Choroid plexus epithelial cell (primary cell): ENCODE results near the gene CRYZL1.

Experiments
- DNase-seq: peaks from one replicate; pipeline ENCODE4 v3.0.0-alpha.2; 2010; ENCODE audit warnings: low read depth
- H3K4me3 ChIP-seq: 2 replicates; pipeline ENCODE4 v1.5.1; 2011; ENCODE audit warnings: low read depth, mild to moderate bottlenecking, control low read depth, low read length, moderate library complexity
- TF ChIP-seq, protein P1 (sequence below): conservative IDR thresholded peaks from 2 replicates; pipeline ENCODE4 v1.5.1; 2011; ENCODE audit warnings: low read depth, mild to moderate bottlenecking, control low read depth, inconsistent platforms, low read length, moderate library complexity

The CRYZL1 gene

DNA sequence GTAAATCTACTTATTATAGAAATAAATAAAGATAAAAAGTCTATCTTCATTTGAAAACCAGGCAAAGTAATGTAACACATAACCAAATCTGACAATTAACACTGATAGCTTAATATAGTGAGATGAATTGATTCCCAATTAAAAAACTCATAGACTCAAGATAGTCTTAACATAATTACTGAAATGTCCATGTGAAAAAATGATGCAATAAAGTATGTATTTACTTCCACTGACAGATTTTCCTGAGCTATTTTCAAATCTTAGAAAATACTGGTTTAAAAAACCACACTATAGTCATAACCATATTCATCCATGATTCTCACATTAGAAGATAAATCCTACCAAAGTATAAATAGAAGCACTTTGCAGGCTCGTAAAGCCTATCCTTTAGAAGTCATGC lies 43.5 kb downstream of the CRYZL1 start:
- no peak for DNase-seq
- TF ChIP-seq, protein P1, sequence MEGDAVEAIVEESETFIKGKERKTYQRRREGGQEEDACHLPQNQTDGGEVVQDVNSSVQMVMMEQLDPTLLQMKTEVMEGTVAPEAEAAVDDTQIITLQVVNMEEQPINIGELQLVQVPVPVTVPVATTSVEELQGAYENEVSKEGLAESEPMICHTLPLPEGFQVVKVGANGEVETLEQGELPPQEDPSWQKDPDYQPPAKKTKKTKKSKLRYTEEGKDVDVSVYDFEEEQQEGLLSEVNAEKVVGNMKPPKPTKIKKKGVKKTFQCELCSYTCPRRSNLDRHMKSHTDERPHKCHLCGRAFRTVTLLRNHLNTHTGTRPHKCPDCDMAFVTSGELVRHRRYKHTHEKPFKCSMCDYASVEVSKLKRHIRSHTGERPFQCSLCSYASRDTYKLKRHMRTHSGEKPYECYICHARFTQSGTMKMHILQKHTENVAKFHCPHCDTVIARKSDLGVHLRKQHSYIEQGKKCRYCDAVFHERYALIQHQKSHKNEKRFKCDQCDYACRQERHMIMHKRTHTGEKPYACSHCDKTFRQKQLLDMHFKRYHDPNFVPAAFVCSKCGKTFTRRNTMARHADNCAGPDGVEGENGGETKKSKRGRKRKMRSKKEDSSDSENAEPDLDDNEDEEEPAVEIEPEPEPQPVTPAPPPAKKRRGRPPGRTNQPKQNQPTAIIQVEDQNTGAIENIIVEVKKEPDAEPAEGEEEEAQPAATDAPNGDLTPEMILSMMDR, result no peak

DNA sequence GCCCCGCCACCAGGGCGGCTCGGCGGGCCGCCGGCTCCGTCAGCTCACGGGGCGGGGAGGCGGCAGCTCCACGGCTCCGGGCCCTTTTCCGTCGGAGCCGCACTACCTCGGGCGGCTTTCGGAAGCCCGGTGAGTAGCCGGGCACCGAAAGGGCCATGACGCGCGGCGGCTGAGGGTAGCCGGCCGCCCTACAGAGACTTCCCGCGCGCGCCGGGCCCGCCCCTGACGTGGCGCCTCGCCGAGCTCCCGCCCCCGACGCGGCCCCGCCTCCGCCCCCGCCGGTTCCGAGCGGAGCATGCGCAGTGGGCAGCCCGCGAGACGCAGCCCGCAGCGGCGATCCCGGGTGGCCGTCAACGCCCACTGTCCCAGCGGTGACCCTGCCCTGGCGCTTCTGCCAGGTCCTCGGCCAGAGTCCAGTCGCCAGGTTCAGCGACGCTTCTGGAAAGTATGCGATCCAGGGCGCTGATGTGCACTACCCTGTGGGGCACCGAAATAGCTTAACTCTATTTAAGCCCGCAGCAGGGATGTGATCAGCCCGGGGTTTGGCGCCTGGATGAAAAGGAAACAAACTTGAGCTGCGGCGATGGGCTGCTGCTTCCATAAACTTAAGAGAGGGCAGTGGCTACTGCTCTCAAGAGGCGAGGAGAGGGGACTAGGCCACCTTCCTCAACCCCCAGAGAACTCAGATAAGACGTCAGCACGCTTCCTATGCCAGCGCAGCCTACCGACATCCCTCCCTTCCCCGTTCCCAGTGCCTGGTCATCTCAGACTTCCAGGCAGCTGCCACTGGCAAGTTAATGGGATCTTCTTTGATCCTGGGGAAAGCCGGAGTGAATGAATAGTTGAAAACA lies 52.8 kb downstream of the CRYZL1 start, which contains the start of gene DONSON:
Gene DONSON, minus strand, starts transcription at position 200 of the 851 bp plus-strand sequence. Its CDS starts 43 bp downstream, at position 157.
- peak within 1 kb of the TSS; percentile 75 for H3K4me3 ChIP-seq
- peak; percentile 77 for DNase-seq
- TF ChIP-seq, protein P1, result no peak

More for the DNA sequence above, 43.5 kb downstream of the CRYZL1 start:
- H3K4me3 ChIP-seq, result no peak overlapping the region

DNA sequence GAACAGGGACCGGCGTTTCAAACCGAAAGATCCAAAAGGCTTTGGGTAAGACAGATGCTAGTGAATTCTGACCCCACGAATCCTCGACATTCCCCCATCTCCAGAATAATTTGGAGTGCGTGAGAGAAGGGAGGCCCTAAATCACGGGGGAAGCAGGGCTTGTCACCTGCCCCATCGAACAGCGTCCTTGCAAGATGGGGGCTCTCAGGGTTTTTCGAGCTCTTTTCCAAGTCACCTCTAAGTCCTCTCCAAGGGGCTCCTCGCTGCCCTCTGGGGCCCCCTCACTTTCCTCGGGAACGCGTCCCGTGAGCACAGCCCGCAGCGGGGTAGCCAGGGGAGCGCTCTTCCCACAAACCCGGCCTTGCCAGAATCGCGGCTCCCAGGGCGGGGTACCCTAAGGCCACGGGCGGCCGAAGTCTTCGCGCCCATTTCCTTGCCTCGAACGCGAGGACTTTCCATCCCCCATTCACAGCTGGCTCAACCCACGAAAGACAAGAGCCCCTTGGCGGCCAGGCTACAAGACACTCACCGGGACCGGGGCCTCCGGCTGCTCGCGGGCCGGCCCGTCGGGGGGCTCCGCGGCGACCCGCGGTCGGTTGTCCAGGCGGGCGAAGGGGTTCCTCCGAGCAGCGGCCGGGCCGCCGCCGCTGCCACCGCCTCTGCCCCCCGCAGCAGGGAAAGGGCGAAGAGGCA lies 53.6 kb downstream of the CRYZL1 start:
- DNase-seq, result peak; percentile 37
- peak overlapping the region; percentile 75 for H3K4me3 ChIP-seq
- TF ChIP-seq, protein P1, result no peak

DNA sequence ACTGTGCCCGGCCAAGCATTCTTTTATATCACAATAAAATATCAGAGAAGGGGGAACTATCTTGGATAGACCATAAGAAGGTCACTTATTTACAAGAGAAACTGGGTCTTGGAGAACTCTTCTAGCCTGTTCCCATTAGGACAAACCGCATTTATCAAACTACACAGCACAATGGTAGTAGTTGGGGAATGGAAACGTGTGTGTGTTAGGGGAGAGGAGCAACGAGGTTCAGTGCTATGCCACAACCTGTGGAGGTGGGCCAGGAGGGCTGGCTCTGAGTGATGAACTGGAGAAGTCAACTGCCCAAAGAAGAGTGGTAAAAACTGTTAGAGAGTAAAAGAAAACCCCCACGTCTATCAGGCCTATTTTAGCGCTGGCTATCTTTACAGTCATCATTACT lies 54.6 kb downstream of the CRYZL1 start:
- TF ChIP-seq, protein P1, result no peak
- DNase-seq, result no peak
- no peak overlapping the region for H3K4me3 ChIP-seq

DNA sequence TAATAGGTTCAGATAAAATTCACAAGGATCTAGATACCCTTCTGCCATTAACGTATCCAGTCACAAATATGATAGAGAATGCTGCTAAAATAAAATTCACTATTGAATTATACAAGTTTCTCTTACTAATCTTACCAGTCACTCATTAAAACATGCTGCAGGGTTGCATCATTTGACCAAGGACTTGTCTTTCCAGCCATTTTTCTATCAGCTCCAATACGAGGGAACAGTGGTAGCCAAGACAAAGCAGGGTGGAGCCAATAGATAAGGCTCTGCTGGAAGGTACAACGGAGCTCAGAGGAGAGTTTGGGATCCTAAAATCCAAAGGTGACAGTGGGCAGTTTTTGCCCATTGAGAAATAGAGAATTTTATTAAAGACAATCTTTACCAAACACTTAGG lies 57.1 kb downstream of the CRYZL1 start:
- TF ChIP-seq, protein P1, result no peak
- DNase-seq, result no peak
- no peak overlapping the region for H3K4me3 ChIP-seq

DNA sequence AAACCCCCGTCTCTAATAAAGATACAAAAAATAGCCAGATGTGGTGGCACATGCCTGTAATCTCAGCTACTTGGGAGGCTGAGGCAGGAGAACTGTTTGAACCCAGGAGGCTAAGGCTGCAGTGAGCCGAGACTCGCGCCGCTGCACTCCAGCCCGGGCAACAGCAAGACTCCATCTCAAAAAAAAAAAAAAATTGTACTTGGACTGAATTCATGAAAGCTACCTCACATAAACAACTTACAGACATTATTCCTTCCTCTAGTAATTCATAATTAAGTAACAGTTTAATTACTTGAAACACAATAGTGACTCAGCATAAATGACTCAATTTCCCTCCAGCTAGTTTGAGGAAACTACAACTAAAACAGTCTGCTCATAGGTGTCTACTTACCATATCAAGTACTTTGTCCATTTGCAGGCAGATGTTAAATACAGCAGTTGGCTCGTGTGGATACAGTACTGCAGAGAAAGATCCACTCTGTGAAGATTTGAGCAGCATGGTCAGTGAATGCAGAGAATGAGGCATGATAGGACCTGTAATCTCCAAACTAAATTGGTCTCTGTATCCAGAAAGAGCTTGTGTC lies 62.5 kb downstream of the CRYZL1 start:
- no peak overlapping the region for H3K4me3 ChIP-seq
- TF ChIP-seq, protein P1, result no peak
- peak; percentile 10 for DNase-seq
